ENCODE measurements around the gene CYTH1.

CYTH1 gene

DNA sequence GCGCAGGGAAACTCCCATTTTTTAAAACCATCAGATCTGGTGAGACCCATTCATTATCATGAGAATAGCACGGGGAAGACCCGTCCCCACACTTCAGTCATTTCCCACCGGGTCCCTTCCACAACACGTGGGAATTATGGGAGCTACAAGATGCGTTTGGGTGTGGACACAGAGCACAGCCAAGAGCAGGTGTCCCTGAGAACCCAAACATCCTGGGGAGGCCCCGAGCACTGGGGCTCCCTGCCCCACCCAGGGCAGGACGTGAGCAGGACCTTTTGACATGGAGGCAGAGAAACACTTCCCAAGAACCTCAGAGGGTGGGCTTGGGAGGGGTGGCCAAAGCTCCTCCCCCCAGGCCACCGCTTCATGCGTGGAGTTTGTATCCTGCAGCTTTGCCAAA is 115.0 kb downstream of the CYTH1 start:
- Histone ChIP-seq H3F3A (ENCODE audit: insufficient read depth, low read length) (no peaks in the 10 kb centered on the region), H3K27me3 (ENCODE audit: insufficient read depth, low read length) (no peaks in the 10 kb centered on the region; the same call in 1 of the 2 replicates), H3K4me1 (ENCODE audit: insufficient read depth, low read length, severe bottlenecking) (peaks cover 7% of the 10 kb centered on the region), H3K9me2 (ENCODE audit: low read depth, low read length) (no peaks in the 10 kb centered on the region), H3K9me3 (ENCODE audit: low read length) (no peaks in the 10 kb centered on the region), H4K20me1 (ENCODE audit: insufficient read depth, low read length) (no peaks in the 10 kb centered on the region), H3K4me2 (ENCODE audit: low read length) (no peak overlapping the region), H2AFZ (ENCODE audit: low read length) (no peak overlapping the region), H3K27ac (ENCODE audit: low read depth, low read length, poor library complexity, severe bottlenecking) (no peak overlapping the region), H3K9ac (ENCODE audit: low read length) (no peak overlapping the region), H3K79me2 (ENCODE audit: insufficient read depth, low read length) (no peaks in the 10 kb centered on the region), H3K36me3 (ENCODE audit: insufficient read depth, low read length) (no peaks in the 10 kb centered on the region), H3K4me3 (ENCODE audit: low read depth, low read length, poor library complexity, severe bottlenecking) (no peak overlapping the region)
- TF ChIP-seq, protein P1, sequence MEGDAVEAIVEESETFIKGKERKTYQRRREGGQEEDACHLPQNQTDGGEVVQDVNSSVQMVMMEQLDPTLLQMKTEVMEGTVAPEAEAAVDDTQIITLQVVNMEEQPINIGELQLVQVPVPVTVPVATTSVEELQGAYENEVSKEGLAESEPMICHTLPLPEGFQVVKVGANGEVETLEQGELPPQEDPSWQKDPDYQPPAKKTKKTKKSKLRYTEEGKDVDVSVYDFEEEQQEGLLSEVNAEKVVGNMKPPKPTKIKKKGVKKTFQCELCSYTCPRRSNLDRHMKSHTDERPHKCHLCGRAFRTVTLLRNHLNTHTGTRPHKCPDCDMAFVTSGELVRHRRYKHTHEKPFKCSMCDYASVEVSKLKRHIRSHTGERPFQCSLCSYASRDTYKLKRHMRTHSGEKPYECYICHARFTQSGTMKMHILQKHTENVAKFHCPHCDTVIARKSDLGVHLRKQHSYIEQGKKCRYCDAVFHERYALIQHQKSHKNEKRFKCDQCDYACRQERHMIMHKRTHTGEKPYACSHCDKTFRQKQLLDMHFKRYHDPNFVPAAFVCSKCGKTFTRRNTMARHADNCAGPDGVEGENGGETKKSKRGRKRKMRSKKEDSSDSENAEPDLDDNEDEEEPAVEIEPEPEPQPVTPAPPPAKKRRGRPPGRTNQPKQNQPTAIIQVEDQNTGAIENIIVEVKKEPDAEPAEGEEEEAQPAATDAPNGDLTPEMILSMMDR (IDR thresholded peaks at IDR 0.05; ENCODE audit: low read length) = no peak
- TF ChIP-seq EZH2 (IDR thresholded peaks at IDR 0.05; ENCODE audit: borderline replicate concordance, low read length) = no peak

DNA sequence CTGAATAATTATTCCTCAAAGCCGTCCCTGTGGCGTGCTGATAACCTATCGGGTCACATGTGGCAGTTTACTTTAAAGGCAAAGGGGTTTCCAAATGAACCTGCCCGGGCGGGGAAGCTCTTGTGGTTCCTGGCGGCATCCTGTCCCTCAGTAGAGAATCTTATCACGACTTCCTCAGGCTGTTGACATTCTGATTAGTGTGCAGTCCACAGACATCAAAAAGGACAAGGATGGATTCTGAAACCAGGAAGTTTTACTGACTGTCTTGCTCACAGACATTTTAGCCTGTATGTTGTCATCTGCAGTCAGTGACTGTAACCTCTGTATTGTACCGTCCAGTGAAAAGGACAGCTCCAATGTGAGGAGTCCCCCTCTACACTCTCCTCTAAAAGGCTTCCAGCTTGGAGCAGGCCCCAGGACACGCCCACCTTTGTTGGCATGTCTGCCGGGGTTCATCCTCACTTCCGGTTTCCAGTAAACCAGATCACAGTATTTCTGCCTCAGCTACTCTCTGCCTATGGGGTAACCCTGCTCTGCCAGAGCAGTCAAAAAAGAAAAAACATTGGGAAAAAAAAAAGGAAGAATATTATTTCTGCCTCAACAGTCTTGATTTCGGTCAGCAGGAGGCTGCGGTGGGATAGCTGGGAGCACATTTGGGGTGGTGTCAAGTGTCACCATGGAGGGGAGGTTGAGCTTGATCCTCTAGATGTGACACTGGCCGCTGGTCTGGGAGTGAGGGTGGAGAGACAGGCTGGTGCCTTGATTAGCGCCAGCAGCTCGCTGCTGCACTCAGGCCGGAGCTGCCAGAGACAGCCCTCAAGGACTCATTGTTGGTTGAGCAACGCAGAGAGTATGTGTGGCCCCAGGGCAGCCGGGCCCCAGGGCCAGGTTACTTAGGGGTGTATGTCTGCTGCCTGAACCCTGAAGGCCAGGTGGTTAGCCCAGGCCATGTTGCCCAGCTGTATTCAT is 115.8 kb downstream of the CYTH1 start:
- no peaks in the 10 kb centered on the region for H4K20me1 ChIP-seq (ENCODE audit: insufficient read depth, low read length)
- no peak overlapping the region for H3K4me3 ChIP-seq (ENCODE audit: low read depth, low read length, poor library complexity, severe bottlenecking)
- H3K9ac ChIP-seq (ENCODE audit: low read length) = no peak overlapping the region
- no peaks in the 10 kb centered on the region for H3F3A ChIP-seq (ENCODE audit: insufficient read depth, low read length)
- no peak overlapping the region for H3K4me2 ChIP-seq (ENCODE audit: low read length)
- H3K27me3 ChIP-seq (ENCODE audit: insufficient read depth, low read length) = no peaks in the 10 kb centered on the region; the same call in 1 of the 2 replicates
- H2AFZ ChIP-seq (ENCODE audit: low read length) = no peak overlapping the region
- H3K36me3 ChIP-seq (ENCODE audit: insufficient read depth, low read length) = no peaks in the 10 kb centered on the region
- H3K4me1 ChIP-seq (ENCODE audit: insufficient read depth, low read length, severe bottlenecking) = peaks cover 7% of the 10 kb centered on the region
- H3K27ac ChIP-seq (ENCODE audit: low read depth, low read length, poor library complexity, severe bottlenecking) = no peak overlapping the region
- TF ChIP-seq EZH2 (IDR thresholded peaks at IDR 0.05; ENCODE audit: borderline replicate concordance, low read length) = no peak
- TF ChIP-seq, protein P1 (IDR thresholded peaks at IDR 0.05; ENCODE audit: low read length) = no peak
- H3K9me2 ChIP-seq (ENCODE audit: low read depth, low read length) = no peaks in the 10 kb centered on the region
- no peaks in the 10 kb centered on the region for H3K79me2 ChIP-seq (ENCODE audit: insufficient read depth, low read length)
- H3K9me3 ChIP-seq (ENCODE audit: low read length) = no peaks in the 10 kb centered on the region

DNA sequence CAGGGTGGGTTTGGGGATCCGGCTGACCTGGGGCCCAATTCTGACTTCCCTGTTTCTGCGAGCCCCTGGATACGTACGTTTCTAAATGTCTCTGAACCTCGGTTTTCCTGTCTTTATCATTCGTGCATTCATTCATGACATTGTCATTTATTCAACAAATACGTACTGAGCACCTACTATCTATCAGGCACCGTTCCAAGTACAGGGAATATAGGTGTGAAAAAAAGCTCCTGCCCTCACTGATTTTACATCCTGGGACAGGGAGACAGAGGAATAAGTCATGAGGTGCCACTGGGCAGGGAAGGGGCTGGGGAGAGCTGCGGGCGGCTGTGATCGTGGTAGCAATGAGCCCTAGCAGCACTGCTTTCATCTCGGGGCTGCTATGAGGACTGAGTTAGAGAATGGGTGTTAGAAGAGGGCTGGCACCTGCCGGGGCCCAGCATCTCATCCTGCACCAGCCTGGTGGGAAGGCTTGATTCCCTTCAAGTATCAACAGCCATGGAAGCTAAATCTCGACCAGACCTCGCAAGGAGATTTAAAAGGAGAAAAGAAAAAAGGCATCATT is 116.6 kb downstream of the CYTH1 start:
- Histone ChIP-seq H3K9ac (ENCODE audit: low read length) (no peak overlapping the region), H3K4me3 (ENCODE audit: low read depth, low read length, poor library complexity, severe bottlenecking) (no peak overlapping the region), H3K4me2 (ENCODE audit: low read length) (no peak overlapping the region), H3K27ac (ENCODE audit: low read depth, low read length, poor library complexity, severe bottlenecking) (no peak overlapping the region), H2AFZ (ENCODE audit: low read length) (no peak overlapping the region), H3K9me2 (ENCODE audit: low read depth, low read length) (no peaks in the 10 kb centered on the region), H3K27me3 (ENCODE audit: insufficient read depth, low read length) (no peaks in the 10 kb centered on the region; the same call in 1 of the 2 replicates), H3K4me1 (ENCODE audit: insufficient read depth, low read length, severe bottlenecking) (peaks cover 7% of the 10 kb centered on the region), H3K9me3 (ENCODE audit: low read length) (no peaks in the 10 kb centered on the region), H3K79me2 (ENCODE audit: insufficient read depth, low read length) (no peaks in the 10 kb centered on the region), H4K20me1 (ENCODE audit: insufficient read depth, low read length) (no peaks in the 10 kb centered on the region), H3F3A (ENCODE audit: insufficient read depth, low read length) (no peaks in the 10 kb centered on the region), H3K36me3 (ENCODE audit: insufficient read depth, low read length) (no peaks in the 10 kb centered on the region)
- TF ChIP-seq EZH2 (IDR thresholded peaks at IDR 0.05; ENCODE audit: borderline replicate concordance, low read length) = no peak
- TF ChIP-seq, protein P1 (IDR thresholded peaks at IDR 0.05; ENCODE audit: low read length) = no peak
